ENCODE results near the gene NRROS.
A peak's percentile ranks its signal among the peaks of the same experiment; 100 is the strongest.
"Not testable (repeated sequence)": the region's sequence is repeated elsewhere in the genome, so short reads cannot be mapped to it uniquely, and the experiment has no call there.

NRROS gene

GRCh38 chr3:196624907-196625306 lies 14.6 kb upstream of the NRROS start:
- DNase-seq: peak; percentile 98

GRCh38 chr3:196625331-196625730 lies 14.2 kb upstream of the NRROS start:
- no peak for DNase-seq

GRCh38 chr3:196627918-196628231 lies 11.6 kb upstream of the NRROS start:
- DNase-seq: no peak

GRCh38 chr3:196629228-196629627 lies 10.3 kb upstream of the NRROS start:
- DNase-seq: peak in 1 of 2 donors; percentile 72

- DNase-seq: no peak
Observed at GRCh38 chr3:196631682-196632045, 7.8 kb upstream of the NRROS start.

GRCh38 chr3:196632046-196632751 lies 7.3 kb upstream of the NRROS start:
- DNase-seq: peak; percentile 94 to 96

- DNase-seq: no peak
Observed at GRCh38 chr3:196633555-196634151, 5.8 kb upstream of the NRROS start.

GRCh38 chr3:196634224-196634623 lies 5.3 kb upstream of the NRROS start:
- DNase-seq: peak; percentile 88 to 94

- DNase-seq: peak in 1 of 2 donors; percentile 60
Observed at GRCh38 chr3:196634829-196635228, 4.7 kb upstream of the NRROS start.

- peak in 1 of 2 donors; percentile 64 for DNase-seq
Observed at GRCh38 chr3:196636369-196637349, 2.8 kb upstream of the NRROS start.

GRCh38 chr3:196637941-196638340 lies 1.6 kb upstream of the NRROS start:
- DNase-seq: not testable (repeated sequence)

- DNase-seq: no peak
Observed at GRCh38 chr3:196638861-196639482, 522 bp upstream of the NRROS start.

GRCh38 chr3:196640297-196641018 lies 964 bp downstream of the NRROS start:
- peak; percentile 48 to 68 for DNase-seq

GRCh38 chr3:196641333-196642054 lies 2.0 kb downstream of the NRROS start:
- peak; percentile 58 to 64 for DNase-seq

- DNase-seq: peak in 1 of 2 donors; percentile 65
Observed at GRCh38 chr3:196642434-196642833, 2.9 kb downstream of the NRROS start.

GRCh38 chr3:196643201-196643749 lies 3.8 kb downstream of the NRROS start:
- DNase-seq: peak; percentile 94 to 98

- DNase-seq: no peak
Observed at GRCh38 chr3:196643761-196644160, 4.3 kb downstream of the NRROS start.

GRCh38 chr3:196645096-196645495 lies 5.6 kb downstream of the NRROS start:
- no peak for DNase-seq

GRCh38 chr3:196645897-196646665 lies 6.6 kb downstream of the NRROS start:
- peak in 1 of 2 donors; percentile 56 for DNase-seq

GRCh38 chr3:196646666-196647216 lies 7.2 kb downstream of the NRROS start:
- DNase-seq: no peak
